ENCODE measurements around the gene SLC30A2. TPM values are rescaled to one million over a fixed set of nuclear protein-coding genes. Genes with fewer than 3 reads are reported as not detected.

Gene SLC30A2
- total and polyA plus RNA-seq, 9 of the 15 experiments (the other 6 are each of a cell fraction or from before 2014, with no cell fraction given): 0.01 to 0.18 (median 0.06) TPM; not detected in 3

DNA sequence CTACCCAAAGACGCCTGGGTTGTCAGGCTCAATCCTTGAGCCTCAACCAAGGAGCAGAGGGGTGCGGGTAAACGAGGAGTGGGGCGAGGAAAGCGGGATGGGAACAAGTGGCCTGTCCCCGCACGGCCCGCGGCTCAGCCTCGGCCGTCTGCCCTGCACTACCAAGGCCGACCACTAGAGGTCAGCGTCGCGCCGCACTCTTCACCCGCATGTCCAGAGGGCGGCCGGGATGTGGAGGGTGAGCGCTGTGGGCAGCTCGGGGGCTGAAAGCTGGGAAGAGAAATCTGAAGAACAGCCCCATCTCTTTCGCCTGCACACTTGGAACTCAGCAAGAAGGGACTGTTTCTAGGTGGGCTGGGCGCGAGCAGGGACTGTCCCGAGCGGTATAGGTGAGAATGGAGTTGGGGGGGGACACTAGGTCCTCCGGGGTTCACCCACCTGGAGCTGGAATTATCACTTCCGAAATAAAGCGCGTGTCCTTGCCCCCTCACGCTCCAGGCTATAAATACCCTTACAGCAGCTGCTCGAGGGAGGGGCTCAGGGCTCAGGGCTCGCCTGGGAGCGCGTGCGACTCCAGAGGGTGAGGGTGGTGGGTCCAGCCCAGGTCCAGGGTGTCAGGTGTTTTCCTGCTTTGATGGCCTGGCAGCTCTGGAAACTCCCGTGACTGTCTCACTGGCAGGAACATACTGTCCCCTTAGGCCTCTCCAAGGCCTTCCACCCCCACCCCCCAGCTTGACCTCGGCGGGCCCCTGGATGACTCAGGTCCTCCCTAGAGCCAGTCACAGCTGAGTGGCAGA, 9.8 kb downstream of the SLC30A2 start (continued):
- TF ChIP-seq TOE1 (IDR thresholded peaks at IDR 0.05; ENCODE audit: borderline replicate concordance) (no peak), TOE1 (CRISPR knock-in tag; IDR thresholded peaks at IDR 0.05; ENCODE audit: borderline replicate concordance, low read depth) (no peak), RBM15 (IDR thresholded peaks at IDR 0.05; ENCODE audit: insufficient read depth, low read length) (no peak), NR2C2 (CRISPR knock-in tag; IDR thresholded peaks at IDR 0.05) (no peak), NR2C2 (tag; IDR thresholded peaks at IDR 0.05) (peak; percentile 31; the same call in 1 of the 2 replicates), KDM5B (IDR thresholded peaks at IDR 0.05; ENCODE audit: insufficient replicate concordance, low read depth, low read length) (no peak), ZNF23 (CRISPR knock-in tag; IDR thresholded peaks at IDR 0.05) (no peak), MYBL2 (IDR thresholded peaks at IDR 0.05; ENCODE audit: low read depth) (no peak), MYBL2 (CRISPR knock-in tag; IDR thresholded peaks at IDR 0.05; ENCODE audit: borderline replicate concordance) (no peak), ZNF780A (CRISPR knock-in tag; IDR thresholded peaks at IDR 0.05) (no peak), ESRRA (IDR thresholded peaks at IDR 0.05; ENCODE audit: borderline replicate concordance, low read depth) (peak; percentile 28; the same call in 1 of the 2 replicates), ZEB2 (IDR thresholded peaks at IDR 0.05) (no peak), ZNF586 (CRISPR knock-in tag; conservative IDR thresholded peaks at IDR 0.05) (no peak), SMARCA5 (IDR thresholded peaks at IDR 0.05) (no peak), HDGF (IDR thresholded peaks at IDR 0.05) (no peak; the same call in 1 of the 2 replicates), XRCC5 (IDR thresholded peaks at IDR 0.05; ENCODE audit: low read depth, low read length) (peak; percentile 97), TEAD1 (CRISPR knock-in tag; IDR thresholded peaks at IDR 0.05) (0 out of 4 replicates have a peak, but pooled peaks have one; percentile 38 to 66), POLR2B (IDR thresholded peaks at IDR 0.05; ENCODE audit: low read depth, partially characterized antibody) (no peak), KDM1A (IDR thresholded peaks at IDR 0.05) (peak; percentile 35 to 50; a peak in 1 of 4 replicates), JUN (IDR thresholded peaks at IDR 0.05; ENCODE audit: borderline replicate concordance, low read depth, low read length) (peak; percentile 58; the same call in 1 of the 2 replicates), JUN (CRISPR knock-in tag; IDR thresholded peaks at IDR 0.05; ENCODE audit: borderline replicate concordance) (no peak)
- TF ChIP-seq, protein P1, sequence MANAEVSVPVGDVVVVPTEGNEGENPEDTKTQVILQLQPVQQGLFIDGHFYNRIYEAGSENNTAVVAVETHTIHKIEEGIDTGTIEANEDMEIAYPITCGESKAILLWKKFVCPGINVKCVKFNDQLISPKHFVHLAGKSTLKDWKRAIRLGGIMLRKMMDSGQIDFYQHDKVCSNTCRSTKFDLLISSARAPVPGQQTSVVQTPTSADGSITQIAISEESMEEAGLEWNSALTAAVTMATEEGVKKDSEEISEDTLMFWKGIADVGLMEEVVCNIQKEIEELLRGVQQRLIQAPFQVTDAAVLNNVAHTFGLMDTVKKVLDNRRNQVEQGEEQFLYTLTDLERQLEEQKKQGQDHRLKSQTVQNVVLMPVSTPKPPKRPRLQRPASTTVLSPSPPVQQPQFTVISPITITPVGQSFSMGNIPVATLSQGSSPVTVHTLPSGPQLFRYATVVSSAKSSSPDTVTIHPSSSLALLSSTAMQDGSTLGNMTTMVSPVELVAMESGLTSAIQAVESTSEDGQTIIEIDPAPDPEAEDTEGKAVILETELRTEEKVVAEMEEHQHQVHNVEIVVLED (CRISPR knock-in tag; IDR thresholded peaks at IDR 0.05): no peak
- TF ChIP-seq, protein P2, sequence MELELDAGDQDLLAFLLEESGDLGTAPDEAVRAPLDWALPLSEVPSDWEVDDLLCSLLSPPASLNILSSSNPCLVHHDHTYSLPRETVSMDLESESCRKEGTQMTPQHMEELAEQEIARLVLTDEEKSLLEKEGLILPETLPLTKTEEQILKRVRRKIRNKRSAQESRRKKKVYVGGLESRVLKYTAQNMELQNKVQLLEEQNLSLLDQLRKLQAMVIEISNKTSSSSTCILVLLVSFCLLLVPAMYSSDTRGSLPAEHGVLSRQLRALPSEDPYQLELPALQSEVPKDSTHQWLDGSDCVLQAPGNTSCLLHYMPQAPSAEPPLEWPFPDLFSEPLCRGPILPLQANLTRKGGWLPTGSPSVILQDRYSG (tag; conservative IDR thresholded peaks at IDR 0.05; ENCODE audit: low read depth): no peak
- TF ChIP-seq, protein P3, sequence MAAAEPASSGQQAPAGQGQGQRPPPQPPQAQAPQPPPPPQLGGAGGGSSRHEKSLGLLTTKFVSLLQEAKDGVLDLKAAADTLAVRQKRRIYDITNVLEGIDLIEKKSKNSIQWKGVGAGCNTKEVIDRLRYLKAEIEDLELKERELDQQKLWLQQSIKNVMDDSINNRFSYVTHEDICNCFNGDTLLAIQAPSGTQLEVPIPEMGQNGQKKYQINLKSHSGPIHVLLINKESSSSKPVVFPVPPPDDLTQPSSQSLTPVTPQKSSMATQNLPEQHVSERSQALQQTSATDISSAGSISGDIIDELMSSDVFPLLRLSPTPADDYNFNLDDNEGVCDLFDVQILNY (CRISPR knock-in tag; IDR thresholded peaks at IDR 0.05): no peak
- TF ChIP-seq, protein P4, sequence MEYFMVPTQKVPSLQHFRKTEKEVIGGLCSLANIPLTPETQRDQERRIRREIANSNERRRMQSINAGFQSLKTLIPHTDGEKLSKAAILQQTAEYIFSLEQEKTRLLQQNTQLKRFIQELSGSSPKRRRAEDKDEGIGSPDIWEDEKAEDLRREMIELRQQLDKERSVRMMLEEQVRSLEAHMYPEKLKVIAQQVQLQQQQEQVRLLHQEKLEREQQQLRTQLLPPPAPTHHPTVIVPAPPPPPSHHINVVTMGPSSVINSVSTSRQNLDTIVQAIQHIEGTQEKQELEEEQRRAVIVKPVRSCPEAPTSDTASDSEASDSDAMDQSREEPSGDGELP (CRISPR knock-in tag; IDR thresholded peaks at IDR 0.05; ENCODE audit: borderline replicate concordance): peak; percentile 65
